ENCODE data around the gene IL17RA. TPM values are rescaled to one million over a fixed set of nuclear protein-coding genes. Genes with fewer than 3 reads are reported as not detected.
"Not testable (repeated sequence)": the region's sequence is repeated elsewhere in the genome, so short reads cannot be mapped to it uniquely, and the experiment has no call there.

Gene IL17RA, protein sequence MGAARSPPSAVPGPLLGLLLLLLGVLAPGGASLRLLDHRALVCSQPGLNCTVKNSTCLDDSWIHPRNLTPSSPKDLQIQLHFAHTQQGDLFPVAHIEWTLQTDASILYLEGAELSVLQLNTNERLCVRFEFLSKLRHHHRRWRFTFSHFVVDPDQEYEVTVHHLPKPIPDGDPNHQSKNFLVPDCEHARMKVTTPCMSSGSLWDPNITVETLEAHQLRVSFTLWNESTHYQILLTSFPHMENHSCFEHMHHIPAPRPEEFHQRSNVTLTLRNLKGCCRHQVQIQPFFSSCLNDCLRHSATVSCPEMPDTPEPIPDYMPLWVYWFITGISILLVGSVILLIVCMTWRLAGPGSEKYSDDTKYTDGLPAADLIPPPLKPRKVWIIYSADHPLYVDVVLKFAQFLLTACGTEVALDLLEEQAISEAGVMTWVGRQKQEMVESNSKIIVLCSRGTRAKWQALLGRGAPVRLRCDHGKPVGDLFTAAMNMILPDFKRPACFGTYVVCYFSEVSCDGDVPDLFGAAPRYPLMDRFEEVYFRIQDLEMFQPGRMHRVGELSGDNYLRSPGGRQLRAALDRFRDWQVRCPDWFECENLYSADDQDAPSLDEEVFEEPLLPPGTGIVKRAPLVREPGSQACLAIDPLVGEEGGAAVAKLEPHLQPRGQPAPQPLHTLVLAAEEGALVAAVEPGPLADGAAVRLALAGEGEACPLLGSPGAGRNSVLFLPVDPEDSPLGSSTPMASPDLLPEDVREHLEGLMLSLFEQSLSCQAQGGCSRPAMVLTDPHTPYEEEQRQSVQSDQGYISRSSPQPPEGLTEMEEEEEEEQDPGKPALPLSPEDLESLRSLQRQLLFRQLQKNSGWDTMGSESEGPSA
- total RNA-seq (26.8 TPM), polyA plus RNA-seq (ENCODE audit: insufficient read depth, low read depth, low replicate concordance) (4.2 TPM)
- long read RNA-seq, donor 1 = 0 reads
- long read RNA-seq, donor 2, partial matches to known transcripts = 0 of 12 reads
- long read RNA-seq, donor 2, other reads (novel, unspliced or antisense) = 12 of 12 reads
- long read RNA-seq, donor 3 = 0 reads
- long read RNA-seq, donor 4 = 0 reads
- long read RNA-seq, donor 5 = 0 reads
- long read RNA-seq, donor 6 = 0 reads
- long read RNA-seq, donor 7, full-length matches to known transcripts = 8 of 37 reads
- long read RNA-seq, donor 7, partial matches to known transcripts = 16 of 37 reads
- long read RNA-seq, donor 7, other reads (novel, unspliced or antisense) = 13 of 37 reads
- long read RNA-seq, donor 8 = 0 reads
- long read RNA-seq, donor 9 = 0 reads
- long read RNA-seq, donor 10 = 0 reads

GRCh38 chr22:17084554-17085276 lies at the start of gene IL17RA:
Gene IL17RA (plus strand): TSS chr22:17085000. CDS start chr22:17085092, 92 bp downstream.
- Histone ChIP-seq H3K4me1 (ENCODE audit: control insufficient read depth in 2 of 3, insufficient read depth in 2 of 3, low read depth in 1 of 3, low read length in 3 of 3) (no peaks in the 10 kb centered on the region), H3K27ac (ENCODE audit: low read depth in 2 of 2, low read length in 2 of 2) (peak within 1 kb of the TSS in 1 of 2 donors; percentile 69), H3K4me3 (ENCODE audit: low read length in 3 of 3) (peak within 1 kb of the TSS; percentile 40 to 66 (median 65)), H3K36me3 (ENCODE audit: control insufficient read depth in 2 of 3, insufficient read depth in 3 of 3, low read length in 3 of 3) (no peaks in the 10 kb centered on the region), H3K9me3 (ENCODE audit: control insufficient read depth in 2 of 3, insufficient read depth in 1 of 3, low read length in 3 of 3) (no peaks in the 10 kb centered on the region), H3K9ac (ENCODE audit: low read length in 3 of 3) (peak within 1 kb of the TSS; percentile 10 to 55 (median 47)), H3K27me3 (ENCODE audit: control insufficient read depth, insufficient read depth, low read length) (no peaks in the 10 kb centered on the region)
- intact Hi-C loops (cut with DNase I) = no loop called here
- TF ChIP-seq, protein P1, sequence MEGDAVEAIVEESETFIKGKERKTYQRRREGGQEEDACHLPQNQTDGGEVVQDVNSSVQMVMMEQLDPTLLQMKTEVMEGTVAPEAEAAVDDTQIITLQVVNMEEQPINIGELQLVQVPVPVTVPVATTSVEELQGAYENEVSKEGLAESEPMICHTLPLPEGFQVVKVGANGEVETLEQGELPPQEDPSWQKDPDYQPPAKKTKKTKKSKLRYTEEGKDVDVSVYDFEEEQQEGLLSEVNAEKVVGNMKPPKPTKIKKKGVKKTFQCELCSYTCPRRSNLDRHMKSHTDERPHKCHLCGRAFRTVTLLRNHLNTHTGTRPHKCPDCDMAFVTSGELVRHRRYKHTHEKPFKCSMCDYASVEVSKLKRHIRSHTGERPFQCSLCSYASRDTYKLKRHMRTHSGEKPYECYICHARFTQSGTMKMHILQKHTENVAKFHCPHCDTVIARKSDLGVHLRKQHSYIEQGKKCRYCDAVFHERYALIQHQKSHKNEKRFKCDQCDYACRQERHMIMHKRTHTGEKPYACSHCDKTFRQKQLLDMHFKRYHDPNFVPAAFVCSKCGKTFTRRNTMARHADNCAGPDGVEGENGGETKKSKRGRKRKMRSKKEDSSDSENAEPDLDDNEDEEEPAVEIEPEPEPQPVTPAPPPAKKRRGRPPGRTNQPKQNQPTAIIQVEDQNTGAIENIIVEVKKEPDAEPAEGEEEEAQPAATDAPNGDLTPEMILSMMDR (IDR thresholded peaks at IDR 0.05; ENCODE audit: borderline replicate concordance, extremely low read depth, insufficient read depth) = no peak
- DNase-seq = peak; percentile 87 to 97 (median 91)
- peak; percentile 15 for FAIRE-seq

DNA sequence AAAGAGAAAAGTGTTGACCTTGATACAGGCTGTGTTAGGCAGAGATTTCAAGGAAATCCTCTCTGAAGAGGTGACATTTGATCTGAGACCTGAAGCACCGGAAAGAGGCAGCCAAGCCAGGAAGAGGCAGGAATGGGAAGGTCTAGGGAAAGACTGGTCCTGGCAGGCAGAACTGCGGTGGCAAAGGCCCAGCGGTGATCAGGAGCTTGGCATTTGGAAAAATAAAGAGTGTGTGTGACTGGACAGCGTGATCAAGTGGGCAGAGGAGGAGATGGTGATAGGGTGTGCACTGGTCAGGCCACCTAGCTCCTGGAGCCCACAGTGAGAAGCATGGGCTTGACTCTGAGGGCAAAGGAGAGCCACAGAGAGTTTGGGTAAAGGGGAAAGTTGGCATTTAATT lies 49.6 kb upstream of the IL17RA start:
- H3K9ac ChIP-seq (ENCODE audit: low read length in 3 of 3) = no peak overlapping the region
- peaks cover 0 to 3% (median 0%) of the 10 kb centered on the region in 3 donors for H3K4me1 ChIP-seq (ENCODE audit: control insufficient read depth in 2 of 3, insufficient read depth in 2 of 3, low read depth in 1 of 3, low read length in 3 of 3)
- no peak for FAIRE-seq
- H3K36me3 ChIP-seq (ENCODE audit: control insufficient read depth in 2 of 3, insufficient read depth in 3 of 3, low read length in 3 of 3) = no peaks in the 10 kb centered on the region
- intact Hi-C loops (cut with DNase I) = no loop called here
- no peak overlapping the region for H3K27ac ChIP-seq (ENCODE audit: low read depth in 2 of 2, low read length in 2 of 2)
- H3K9me3 ChIP-seq (ENCODE audit: control insufficient read depth in 2 of 3, insufficient read depth in 1 of 3, low read length in 3 of 3) = no peaks in the 10 kb centered on the region
- H3K4me3 ChIP-seq (ENCODE audit: low read length in 3 of 3) = no peak overlapping the region
- peaks cover 3% of the 10 kb centered on the region for H3K27me3 ChIP-seq (ENCODE audit: control insufficient read depth, insufficient read depth, low read length)
- DNase-seq = no peak
- TF ChIP-seq, protein P1 (IDR thresholded peaks at IDR 0.05; ENCODE audit: borderline replicate concordance, extremely low read depth, insufficient read depth) = no peak

- FAIRE-seq; H3K36me3 ChIP-seq (ENCODE audit: control insufficient read depth in 2 of 3, insufficient read depth in 3 of 3, low read length in 3 of 3); H3K27me3 ChIP-seq (ENCODE audit: control insufficient read depth, insufficient read depth, low read length); H3K9me3 ChIP-seq (ENCODE audit: control insufficient read depth in 2 of 3, insufficient read depth in 1 of 3, low read length in 3 of 3); H3K9ac ChIP-seq (ENCODE audit: low read length in 3 of 3); H3K27ac ChIP-seq (ENCODE audit: low read depth in 2 of 2, low read length in 2 of 2); H3K4me1 ChIP-seq (ENCODE audit: control insufficient read depth in 2 of 3, insufficient read depth in 2 of 3, low read depth in 1 of 3, low read length in 3 of 3); H3K4me3 ChIP-seq (ENCODE audit: low read length in 3 of 3); intact Hi-C loops (cut with DNase I): not testable (repeated sequence)
- peak in 4 of 5 donors; percentile 4 to 68 (median 17) for DNase-seq
Measured at GRCh38 chr22:17035976-17036841, 48.6 kb upstream of the IL17RA start.

GRCh38 chr22:17036842-17037711 lies 47.7 kb upstream of the IL17RA start:
- intact Hi-C loops (cut with DNase I); H3K36me3 ChIP-seq (ENCODE audit: control insufficient read depth in 2 of 3, insufficient read depth in 3 of 3, low read length in 3 of 3); H3K27ac ChIP-seq (ENCODE audit: low read depth in 2 of 2, low read length in 2 of 2); H3K4me1 ChIP-seq (ENCODE audit: control insufficient read depth in 2 of 3, insufficient read depth in 2 of 3, low read depth in 1 of 3, low read length in 3 of 3); FAIRE-seq; H3K9me3 ChIP-seq (ENCODE audit: control insufficient read depth in 2 of 3, insufficient read depth in 1 of 3, low read length in 3 of 3); H3K27me3 ChIP-seq (ENCODE audit: control insufficient read depth, insufficient read depth, low read length); H3K9ac ChIP-seq (ENCODE audit: low read length in 3 of 3): not testable (repeated sequence)
- peak in 1 of 5 donors; percentile 77 for DNase-seq
- peak overlapping the region in 1 of 3 donors; percentile 34 for H3K4me3 ChIP-seq (ENCODE audit: low read length in 3 of 3)

Data from kidney (tissue), 22 donors.